HG03457 (cell line): ENCODE measurements around the gene ATP10A.
"Not testable (repeated sequence)": the region's sequence is repeated elsewhere in the genome, so short reads cannot be mapped to it uniquely, and the experiment has no call there.

Source experiments
- ATAC-seq: cut with Tn5 transposase; IDR thresholded peaks from one replicate; pipeline ENCODE4 v1.9.1; 2021; ENCODE audit warnings: moderate number of reproducible peaks; ENCODE audit not compliant: unreplicated experiment

ATP10A gene

GRCh38 chr15:25883463-25884259 is 20.5 kb upstream of the ATP10A start:
- no peak for ATAC-seq

- no peak for ATAC-seq
These were observed 19.3 kb upstream of the ATP10A start for GRCh38 chr15:25882466-25882865.

GRCh38 chr15:25880877-25881276 is 17.8 kb upstream of the ATP10A start:
- ATAC-seq = not testable (repeated sequence)

GRCh38 chr15:25880411-25880810 is 17.3 kb upstream of the ATP10A start:
- ATAC-seq = no peak

GRCh38 chr15:25879438-25879837 is 16.3 kb upstream of the ATP10A start:
- no peak for ATAC-seq

- ATAC-seq = no peak
These were observed 14.6 kb upstream of the ATP10A start for GRCh38 chr15:25877681-25878080.

- ATAC-seq = no peak
These were observed 13.4 kb upstream of the ATP10A start for GRCh38 chr15:25876231-25877140.

GRCh38 chr15:25875566-25875965 is 12.4 kb upstream of the ATP10A start:
- ATAC-seq = no peak

- no peak for ATAC-seq
These were observed 11.3 kb upstream of the ATP10A start for GRCh38 chr15:25874379-25874778.

GRCh38 chr15:25871403-25871802 is 8.3 kb upstream of the ATP10A start:
- ATAC-seq = no peak

- ATAC-seq = no peak
These were observed 7.8 kb upstream of the ATP10A start for GRCh38 chr15:25870938-25871337.

GRCh38 chr15:25869701-25870100 is 6.6 kb upstream of the ATP10A start:
- no peak for ATAC-seq

- no peak for ATAC-seq
These were observed 3.7 kb upstream of the ATP10A start for GRCh38 chr15:25866874-25867273.

GRCh38 chr15:25866251-25866650 is 3.1 kb upstream of the ATP10A start:
- no peak for ATAC-seq

GRCh38 chr15:25864966-25865365 is 1.8 kb upstream of the ATP10A start:
- ATAC-seq = no peak

- ATAC-seq = no peak
These were observed 947 bp upstream of the ATP10A start for GRCh38 chr15:25863968-25864580.

GRCh38 chr15:25862472-25863110 is 536 bp downstream of the ATP10A start:
- no peak for ATAC-seq

GRCh38 chr15:25862071-25862471 is 1.1 kb downstream of the ATP10A start:
- no peak for ATAC-seq

GRCh38 chr15:25860885-25861866 is 2.0 kb downstream of the ATP10A start:
- ATAC-seq = no peak
